DMS153 (cell line): ENCODE results near the gene FLNA.
"Not testable (repeated sequence)": the region's sequence is repeated elsewhere in the genome, so short reads cannot be mapped to it uniquely, and the experiment has no call there.

ENCODE experiments used
- DNase-seq: peaks from one replicate; lab custom pipeline; 2025; lab: John Stamatoyannopoulos, UW

The FLNA gene

DNA sequence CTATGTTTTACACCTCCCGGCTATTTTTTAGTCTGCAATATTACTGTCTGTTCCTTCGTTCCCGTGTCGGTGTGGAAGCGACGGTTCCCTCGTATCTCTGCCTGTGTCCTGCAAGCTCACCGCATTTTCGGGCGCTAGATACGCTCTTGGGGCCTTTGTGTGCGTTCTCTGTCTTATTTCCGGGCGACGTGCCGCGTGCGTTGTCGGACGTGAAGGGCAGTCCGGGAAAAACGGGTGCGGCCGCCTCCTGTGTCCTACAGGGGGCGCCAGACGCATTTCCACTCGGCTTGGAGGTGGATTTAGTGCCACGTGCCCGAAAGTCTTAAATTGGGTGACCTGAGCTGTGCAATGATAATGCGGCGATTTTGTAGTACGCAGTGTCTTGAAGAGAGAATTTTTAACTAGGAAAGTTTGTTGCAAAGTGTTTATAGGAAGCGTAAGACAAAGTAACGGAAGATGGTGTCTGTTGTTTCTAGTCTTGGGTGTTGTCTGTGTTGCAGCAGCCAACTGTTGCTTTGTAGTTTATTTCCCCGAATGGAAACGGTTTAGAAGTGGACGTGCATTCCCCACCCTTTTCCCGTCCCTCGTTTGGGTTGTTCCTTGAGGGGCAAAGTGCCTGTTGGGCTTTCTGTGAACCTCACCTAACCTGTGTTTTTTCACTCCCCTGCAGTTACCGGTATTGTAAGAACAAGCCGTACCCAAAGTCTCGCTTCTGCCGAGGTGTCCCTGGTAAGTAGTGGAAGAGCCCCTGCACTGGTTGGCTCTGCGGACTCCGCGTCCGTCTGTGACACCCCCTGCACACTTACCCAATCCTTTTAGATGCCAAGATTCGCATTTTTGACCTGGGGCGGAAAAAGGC lies 24.5 kb upstream of the FLNA start:
- DNase-seq: peak; percentile 80

DNA sequence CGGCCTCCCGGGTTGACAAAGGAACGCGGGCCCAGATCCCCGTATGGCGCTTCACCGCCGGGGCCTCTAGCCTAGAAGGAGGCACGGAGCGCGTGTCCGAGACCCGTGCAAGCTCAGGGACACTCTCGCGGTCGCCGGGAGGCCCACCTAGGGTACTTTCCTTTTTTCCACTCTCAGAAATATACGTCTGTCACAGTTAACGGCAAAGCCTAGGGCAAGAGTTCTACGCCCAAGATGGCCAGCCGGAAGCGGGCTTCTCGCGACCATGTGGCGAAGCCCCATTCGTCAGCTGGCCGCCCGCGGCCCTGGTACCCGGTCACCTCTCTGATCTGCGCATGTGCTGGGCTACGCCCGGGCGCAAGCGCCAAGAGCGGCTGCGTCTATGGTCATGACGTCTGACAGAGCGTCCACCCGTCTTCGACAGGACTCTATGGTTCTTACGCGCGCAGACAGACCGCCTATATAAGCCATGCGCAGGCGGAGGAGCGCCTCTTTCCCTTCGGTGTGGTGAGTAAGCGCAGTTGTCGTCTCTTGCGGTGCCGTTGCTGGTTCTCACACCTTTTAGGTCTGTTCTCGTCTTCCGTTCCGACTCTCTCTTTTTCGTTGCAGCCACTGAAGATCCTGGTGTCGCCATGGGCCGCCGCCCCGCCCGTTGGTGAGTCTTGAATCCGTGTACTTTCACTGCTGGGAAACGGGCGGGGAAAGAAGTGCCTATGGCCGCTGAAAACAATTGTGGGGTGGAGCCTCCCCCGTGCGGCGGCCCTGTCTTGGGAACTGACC lies 23.6 kb upstream of the FLNA start, which contains the start of gene RPL10:
Gene RPL10 (plus strand): TSS at position 490 of the 780 bp plus-strand sequence. CDS start 143 bp downstream, at position 633.
- DNase-seq: peak; percentile 98

DNA sequence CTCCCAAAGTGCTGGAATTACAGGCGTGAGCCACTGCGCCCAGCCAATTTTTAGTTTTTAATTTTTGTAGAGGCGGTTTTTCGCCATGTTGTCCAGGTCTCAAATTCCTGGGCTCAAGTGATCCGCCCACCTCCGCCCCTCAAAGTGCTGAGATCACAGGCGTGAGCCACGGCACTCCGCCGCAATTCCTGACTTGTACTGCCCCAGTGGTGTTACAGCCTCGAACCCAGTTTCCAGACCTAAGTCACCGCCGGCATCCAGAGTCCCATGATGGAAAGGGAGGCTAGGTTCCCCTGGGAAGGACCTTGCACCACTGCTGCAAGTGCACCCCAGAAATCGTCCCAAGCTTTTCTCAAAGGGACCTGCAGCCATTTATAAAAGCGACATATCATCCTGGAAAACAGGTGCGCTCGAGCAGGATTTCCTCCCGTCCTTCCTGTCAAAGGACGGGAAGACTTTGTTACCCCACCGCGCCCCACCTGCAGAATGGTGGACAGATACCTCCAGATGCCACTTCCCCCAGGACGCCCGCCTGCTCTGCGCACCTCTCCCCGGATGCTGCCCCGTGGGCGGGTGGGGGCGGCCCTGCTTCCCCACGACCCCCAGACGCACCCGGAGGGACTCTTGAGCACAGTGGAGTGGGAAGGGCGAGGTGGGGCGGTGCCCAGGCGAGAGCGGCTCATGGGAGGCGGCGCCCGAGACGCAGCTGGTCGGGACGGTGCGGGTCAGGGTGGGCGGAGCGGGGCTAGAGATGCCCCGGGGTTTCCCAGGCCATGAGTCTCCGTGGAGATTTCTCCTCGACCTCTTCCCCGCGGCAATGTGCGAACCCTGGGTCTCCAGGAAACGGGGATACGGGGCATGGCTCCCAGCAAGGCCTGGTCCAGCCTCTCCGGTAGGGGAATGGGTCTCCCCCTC lies 22.8 kb upstream of the FLNA start:
- DNase-seq: peak; percentile 50

DNA sequence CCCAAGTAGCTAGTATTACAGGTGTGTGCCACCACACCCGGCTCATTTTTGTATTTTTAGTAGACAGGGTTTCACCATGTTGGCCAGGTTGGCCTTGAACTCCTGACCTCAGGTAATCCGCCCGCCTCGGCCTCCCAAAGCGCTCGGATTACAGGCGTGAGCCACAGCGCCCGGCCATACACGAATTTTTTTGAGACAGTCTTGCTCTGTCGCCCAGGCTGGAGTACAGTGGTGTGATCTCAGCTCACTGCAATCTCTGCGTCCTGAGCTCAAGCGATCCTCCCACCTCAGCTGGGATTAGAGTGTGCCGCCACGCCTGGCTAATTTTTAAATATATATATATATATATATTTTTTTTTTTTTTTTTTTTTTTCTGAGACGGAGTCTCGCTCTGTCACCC lies 21.9 kb upstream of the FLNA start:
- DNase-seq: not testable (repeated sequence)

DNA sequence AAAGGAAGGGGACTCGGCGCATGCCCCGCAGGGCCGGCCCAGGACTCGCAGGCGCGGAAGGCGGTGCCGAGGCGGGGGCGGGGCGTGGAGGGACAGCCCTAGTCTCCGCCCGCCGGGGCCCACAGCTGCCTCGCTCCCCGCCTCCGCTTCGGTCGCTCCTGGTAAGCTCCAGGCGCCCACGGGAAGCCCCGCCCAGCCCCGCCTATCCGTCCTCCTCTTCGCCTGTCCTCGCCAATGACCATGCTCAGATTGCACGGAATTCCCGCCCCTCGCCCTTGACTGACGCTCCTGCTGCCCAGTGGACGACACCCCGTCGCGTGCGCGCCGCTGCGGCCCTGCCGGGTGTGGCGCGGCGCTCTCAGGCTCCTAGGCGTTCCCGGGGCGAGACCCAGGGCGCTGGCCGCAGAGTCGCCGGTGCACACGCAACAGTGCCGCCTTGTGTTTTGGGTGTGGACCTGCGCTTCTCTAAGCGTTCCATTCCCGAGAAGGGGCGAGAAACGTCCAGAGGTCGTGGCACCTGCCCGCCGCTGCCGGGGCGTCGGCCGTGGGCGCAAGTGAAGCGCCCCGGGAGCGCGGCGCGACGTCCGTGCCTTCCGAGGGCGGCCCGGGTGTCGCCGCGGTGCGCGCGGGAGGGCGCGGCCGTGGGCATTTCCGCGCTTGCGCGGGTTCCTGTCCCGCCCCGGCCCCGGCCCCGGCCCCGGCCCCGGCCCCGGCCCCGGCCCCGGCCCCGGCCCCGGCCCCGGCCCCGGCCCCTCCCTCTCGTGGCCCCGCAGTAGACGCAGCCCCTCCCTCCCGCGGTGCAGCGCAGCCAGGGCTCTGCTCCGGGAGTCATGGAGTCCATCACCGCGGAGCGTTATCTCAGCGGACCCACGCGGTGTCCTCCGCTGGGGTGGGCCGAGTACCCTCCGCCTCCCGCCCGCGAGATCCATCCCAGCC lies 15.6 kb upstream of the FLNA start:
- not testable (repeated sequence) for DNase-seq

DNA sequence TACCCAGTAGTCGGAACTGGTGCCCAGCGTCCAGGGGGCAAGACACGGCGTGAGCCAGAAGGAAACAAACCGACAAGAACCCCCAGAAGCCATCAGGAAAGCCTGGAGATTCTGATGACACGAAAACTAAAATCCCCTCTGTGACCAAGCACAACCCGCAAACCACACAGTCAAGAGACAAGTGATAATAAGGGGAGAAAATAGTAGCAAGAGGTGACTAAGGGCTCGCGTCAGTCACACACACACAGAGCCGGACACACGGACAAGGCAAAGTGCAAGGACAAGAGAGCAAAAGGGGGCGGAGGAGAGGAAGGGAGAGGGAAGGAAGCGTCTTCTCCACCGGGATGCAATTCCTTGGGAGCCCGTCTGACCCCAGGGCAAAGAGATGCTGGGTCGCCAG lies 14.2 kb upstream of the FLNA start:
- not testable (repeated sequence) for DNase-seq

DNA sequence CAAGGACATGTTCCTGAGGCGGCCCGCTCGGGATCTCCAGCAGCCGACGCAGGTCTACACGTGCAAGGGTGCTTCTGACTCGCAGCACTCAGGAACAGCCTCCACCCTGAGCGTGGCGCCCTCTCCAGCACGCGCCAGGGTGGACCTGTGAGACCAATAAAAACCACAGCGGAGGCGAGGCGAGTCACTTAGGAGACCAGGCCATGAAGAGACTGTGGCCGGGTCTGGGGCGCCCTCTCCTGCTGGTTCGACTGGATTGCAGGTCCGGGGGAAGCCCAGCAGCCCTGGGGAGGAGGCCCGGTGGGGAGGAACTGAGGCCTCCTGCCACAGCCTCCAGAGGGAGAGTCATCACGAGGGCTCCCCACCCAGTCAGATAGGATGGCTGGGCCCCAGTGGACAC lies 13.7 kb upstream of the FLNA start:
- not testable (repeated sequence) for DNase-seq

DNA sequence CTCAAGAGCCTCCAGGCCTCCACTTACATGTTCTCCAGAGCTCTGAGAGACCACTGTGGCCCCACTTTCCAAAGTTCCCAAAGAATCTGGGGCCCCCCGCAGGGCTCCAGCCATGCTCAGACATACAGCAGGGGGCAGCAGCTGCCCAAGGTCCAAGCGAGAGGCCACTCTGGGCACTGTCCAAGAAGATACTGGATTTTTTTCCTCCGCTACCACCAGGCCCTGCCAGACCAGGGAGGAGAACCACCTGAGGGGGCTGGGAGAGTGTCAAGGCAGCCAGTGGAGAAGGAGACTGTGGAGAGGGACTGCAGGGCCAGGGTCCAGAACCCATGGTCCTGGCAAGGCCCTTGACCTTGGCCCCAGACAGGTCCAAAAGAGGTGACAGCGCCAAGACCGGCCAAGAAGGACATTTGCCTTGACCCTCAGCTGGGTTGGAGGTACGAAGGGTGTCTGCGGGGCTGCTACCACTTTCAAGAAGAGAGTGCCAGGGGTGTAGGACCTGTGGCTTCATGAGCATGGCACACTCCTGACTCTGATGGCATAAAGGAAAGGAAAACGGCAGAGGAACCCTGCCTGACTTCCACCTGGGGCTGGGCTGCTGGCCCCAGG lies 10.0 kb upstream of the FLNA start:
- no peak for DNase-seq

DNA sequence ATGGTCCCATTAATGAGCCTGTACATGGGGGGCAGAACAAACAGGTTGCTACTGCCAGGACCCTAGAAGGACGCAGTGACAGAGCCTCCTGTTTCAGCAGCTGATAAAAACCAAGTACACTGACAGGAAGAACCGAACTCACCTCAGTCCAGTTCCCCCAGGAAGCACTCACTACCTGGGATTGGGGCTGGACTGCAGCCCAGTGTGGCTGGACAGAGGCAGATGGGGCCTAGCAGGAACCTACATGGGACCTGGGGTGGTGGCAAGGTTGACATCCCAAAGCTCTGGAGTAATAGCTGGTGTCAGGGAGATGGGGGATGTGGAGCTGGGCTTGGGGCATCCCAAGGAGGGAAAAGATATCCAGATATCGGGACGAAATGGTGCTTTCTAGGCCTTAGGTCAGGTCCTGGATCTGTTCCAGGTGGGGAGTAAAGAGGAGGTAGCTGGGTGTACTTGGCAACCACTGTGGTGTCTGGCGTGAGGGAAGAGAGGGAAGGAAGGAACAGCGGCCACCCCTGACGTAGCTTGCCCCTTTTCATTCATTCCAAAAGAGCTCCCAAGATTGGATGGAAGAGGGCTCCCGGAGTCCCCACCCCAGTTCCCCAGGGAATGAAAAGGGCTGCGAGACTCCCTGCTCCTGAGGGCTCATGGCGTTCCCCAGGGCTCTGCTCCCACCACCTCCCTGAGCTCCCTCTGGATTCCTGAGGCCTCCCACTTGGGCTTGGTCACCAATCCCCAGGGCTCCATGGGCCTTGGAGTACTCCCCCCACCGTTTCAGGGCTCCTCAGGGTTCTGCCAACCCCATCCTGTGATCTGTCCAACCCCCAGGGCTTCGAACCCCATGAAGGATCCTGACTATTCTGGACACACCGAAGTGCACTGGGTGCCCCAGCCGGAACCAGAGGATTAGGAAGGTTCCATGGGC lies 9.2 kb upstream of the FLNA start:
- DNase-seq: no peak

DNA sequence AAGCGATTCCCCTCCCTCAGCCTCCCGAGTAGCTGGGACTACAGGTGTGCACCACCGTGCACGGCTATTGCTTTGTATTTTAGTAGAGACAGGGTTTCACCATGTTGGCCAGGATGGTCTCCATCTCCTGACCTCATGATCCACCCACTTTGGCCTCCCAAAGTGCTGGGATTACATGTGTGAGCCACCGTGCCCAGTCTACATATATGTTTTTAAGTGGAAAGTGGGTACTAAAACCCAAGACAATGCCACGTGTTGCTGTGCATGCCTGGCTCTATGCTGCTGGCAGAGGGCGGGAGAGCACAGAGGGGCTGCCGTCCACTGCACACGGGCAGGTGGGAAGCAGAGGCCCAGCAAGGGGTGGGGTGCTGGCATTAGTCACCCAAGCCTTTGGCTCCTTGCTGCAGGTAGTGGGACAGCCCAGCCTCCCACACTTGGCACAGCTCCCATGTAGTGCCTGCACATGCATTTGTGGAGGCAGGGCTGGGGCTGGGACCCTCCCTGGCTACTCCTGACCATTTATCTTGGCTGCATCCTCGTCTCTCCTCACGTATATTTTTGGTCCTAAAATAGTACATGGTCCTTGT lies 8.1 kb upstream of the FLNA start:
- DNase-seq: no peak

DNA sequence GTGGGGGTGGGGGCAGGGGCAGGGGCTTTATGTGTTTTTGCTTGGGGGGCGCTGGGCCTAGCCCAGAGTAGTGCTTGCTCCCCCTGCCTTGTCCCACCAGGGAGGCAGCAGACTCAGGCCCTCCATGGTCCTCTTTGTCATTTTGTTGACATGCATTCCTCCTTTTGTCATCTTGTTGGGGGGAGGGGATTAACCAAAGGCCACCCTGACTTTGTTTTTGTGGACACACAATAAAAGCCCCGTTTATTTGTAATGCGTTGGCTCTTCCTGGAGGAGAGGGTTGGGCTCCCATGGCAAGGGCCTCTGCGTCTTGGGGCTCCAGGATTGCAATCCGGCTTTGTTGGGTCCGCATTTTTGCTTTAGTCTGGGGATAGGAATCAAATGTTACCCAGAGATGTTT lies 6.8 kb upstream of the FLNA start:
- DNase-seq: no peak

DNA sequence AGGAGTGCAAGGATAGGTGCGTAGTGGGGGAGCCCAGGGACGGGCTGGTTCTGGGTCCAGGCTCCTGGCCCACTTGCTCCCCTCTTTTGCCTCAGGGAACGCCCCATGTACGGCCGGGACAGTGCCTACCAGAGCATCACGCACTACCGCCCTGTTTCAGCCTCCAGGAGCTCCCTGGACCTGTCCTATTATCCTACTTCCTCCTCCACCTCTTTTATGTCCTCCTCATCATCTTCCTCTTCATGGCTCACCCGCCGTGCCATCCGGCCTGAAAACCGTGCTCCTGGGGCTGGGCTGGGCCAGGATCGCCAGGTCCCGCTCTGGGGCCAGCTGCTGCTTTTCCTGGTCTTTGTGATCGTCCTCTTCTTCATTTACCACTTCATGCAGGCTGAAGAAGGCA lies 6.4 kb upstream of the FLNA start:
- no peak for DNase-seq

DNA sequence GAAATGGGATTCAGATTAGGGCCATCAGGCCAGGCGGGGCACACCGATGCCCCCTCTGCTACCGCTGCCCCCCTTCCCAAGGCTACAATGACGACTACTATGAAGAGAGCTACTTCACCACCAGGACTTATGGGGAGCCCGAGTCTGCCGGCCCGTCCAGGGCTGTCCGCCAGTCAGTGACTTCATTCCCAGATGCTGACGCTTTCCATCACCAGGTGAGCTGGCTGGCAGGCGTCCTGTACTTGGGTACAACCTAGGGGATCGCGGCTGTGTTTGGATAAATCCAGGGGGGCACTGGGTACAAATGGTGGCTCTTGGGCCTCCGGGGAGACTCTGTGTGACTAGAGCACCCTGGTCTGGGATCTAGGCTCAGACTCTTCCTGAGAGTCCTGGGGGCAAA lies 5.7 kb upstream of the FLNA start:
- no peak for DNase-seq

DNA sequence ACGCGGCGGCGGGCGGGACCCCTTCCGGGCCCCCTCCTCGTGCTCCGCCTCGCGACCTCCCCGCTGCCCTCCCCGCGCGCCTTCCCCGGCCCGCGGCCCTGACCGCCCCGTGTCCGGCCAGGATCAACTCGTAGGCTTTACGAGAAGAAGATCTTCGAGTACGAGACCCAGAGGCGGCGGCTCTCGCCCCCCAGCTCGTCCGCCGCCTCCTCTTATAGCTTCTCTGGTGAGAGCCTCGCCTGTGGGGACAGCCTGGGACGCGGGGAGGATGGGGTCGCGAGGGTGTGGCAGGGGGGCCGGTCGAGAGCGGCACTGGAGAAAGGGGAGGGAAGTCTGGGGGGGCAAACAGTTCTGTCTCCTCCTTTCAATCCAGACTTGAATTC lies 5.1 kb upstream of the FLNA start:
- DNase-seq: no peak

DNA sequence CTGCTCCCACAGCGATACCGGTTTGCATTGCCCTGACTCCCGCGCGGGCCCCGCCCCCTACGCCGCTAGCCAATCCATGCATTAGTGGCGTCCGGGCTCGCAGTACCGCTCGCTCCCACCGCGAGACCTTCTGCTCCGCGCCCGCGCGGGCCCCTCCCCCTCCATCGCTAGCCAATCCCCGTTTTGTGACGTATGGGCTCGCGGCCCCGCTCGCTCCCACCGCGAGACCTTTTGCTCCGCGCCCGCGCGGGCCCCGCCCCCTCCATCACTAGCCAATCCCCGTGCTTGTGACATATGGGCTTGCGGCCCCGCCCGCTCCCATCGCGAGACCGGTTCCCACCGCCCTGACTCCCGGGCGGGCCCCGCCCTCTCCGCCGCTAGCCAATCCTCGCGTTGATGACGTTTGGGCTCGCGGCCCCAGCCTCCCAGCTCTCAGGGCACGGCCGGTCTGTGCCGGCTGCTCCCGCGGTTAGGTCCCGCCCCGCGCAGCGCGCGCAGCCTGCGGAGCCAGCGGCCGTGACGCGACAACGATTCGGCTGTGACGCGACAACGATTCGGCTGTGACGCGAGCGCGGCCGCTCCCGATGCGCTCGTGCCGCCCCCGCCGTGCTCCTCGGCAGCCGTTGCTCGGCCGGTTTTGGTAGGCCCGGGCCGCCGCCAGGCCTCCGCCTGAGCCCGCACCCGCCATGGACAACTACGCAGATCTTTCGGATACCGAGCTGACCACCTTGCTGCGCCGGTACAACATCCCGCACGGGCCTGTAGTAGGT lies 4.5 kb upstream of the FLNA start, which contains the start of gene EMD:
Gene EMD (plus strand): TSS at position 497 of the 770 bp plus-strand sequence. CDS start 190 bp downstream, at position 687.
- DNase-seq: peak; percentile 99

DNA sequence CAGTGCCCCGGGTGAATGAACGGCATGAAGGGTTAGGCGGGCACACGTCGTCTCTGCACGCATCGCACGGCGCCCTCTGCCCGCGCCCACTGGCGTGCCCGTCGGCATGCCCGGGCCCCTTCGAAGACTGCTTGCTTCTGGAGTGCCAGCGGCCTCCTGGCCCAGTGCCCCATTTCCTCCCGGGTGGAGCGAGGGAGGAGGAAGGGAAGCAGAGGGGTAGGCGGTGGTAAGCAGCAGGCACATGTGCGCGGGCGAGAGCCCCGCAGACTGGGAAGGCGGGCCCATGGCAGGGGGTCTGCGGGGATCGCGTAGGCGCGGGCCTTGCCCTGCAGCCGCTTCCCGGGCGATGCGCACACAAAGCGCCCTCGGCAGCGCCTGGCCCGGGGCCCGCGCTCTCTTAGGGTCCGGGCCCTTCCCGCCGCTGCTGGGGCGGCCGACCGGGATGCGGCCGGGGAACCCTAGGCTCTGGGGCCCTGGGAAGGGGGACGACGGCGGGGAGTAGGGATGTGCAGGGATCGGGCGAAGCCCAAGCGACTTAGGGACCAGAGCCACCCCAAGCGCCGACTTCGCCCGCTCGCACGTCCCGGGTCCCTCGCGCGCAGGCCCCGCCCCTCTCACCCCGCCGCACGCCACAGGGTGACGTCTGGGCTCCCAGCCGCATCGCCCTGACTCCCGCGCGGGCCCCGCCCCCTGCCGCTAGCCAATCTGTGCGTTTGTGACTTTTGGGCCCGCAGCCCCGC lies 3.8 kb upstream of the FLNA start:
- peak; percentile 19 for DNase-seq

DNA sequence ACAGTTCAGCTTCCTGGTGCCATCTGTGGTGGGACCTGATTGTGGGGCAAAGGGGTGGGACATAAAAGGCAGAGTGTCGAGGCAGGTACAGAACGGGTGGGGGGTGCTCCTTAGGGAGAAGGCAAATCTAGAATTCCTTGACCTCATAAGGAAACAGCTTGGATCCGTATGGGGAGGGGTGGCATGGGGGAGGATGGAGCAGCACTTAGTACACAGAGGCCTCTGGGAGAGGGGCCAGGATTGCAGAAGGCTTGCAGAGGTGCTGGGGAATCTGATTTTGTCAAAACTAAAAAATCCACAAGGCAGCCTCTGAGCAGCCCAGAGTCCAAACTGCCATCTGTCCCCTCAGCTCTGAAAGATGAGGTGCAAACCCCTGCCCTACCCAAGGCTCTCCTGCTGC lies 2.3 kb upstream of the FLNA start:
- DNase-seq: no peak

DNA sequence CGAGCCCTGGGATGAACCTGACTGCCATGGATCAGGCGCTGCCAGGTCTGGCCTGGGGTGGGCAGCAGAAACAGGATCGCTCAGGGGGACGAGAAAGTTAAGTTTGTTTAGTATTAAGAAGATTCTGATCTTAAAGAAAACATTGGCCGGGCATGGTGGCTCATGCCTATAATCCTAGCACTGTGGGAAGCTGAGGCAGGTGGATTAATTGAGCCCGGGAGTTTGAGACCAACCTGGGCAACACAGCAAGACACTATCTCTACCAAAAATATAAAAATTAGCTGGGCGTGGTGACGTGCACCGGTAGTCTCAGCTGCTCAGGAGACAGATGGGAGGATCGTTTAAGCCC lies 696 bp upstream of the FLNA start:
- no peak for DNase-seq
